Stomach (tissue), 4 donors: ENCODE results near the gene NDUFV1.
"Not testable (repeated sequence)": the region's sequence is repeated elsewhere in the genome, so short reads cannot be mapped to it uniquely, and the experiment has no call there.

Experiments
- CTCF ChIP-seq, 7 experiments: fragments of 450-650 bp in 4 of 7; fragments of 200-600 bp in 3 of 7; sonication (generic) in 3 of 7; IDR thresholded peaks; one replicate each; pipeline ENCODE4 v1.5.1; 2016 to 2019; ENCODE audit warnings: antibody characterized with exemption in 7 of 7, control low read depth in 2 of 7, mild to moderate bottlenecking in 1 of 7
- EP300 ChIP-seq: sonication (generic); formaldehyde crosslinking; IDR thresholded peaks from one replicate; pipeline ENCODE4 v1.6.1; 2017; ENCODE audit warnings: antibody characterized with exemption
- POLR2A ChIP-seq, 4 donors: fragments of 450-650 bp; IDR thresholded peaks; one replicate each; pipeline ENCODE4 v1.6.1; 2016; ENCODE audit warnings: antibody characterized with exemption in 4 of 4, control low read depth in 2 of 4, mild to moderate bottlenecking in 1 of 4, moderate library complexity in 1 of 4
- POLR2AphosphoS5 ChIP-seq, 3 donors: sonication (generic); formaldehyde crosslinking; IDR thresholded peaks; one replicate each; pipeline ENCODE4 v1.6.1; 2016; ENCODE audit warnings: antibody characterized with exemption in 3 of 3

- not testable (repeated sequence) for TF ChIP-seq EP300; CTCF (IDR thresholded peaks at IDR 0.05); POLR2A (IDR thresholded peaks at IDR 0.05); POLR2AphosphoS5 (IDR thresholded peaks at IDR 0.05)
These were observed 9.3 kb upstream of the NDUFV1 start for GRCh38 chr11:67597458-67597857.
